GM12892 (cell line): Measurements from ENCODE around the gene PDCD1.

Source experiments
- DNase-seq: peaks from one replicate; pipeline ENCODE4 v3.0.0; 2011; ENCODE audit not compliant: insufficient read length
- FAIRE-seq: peaks from 2 replicates; lab custom pipeline; 2011; peaks lifted over from hg19 to GRCh38; lab: Jason Lieb, UNC
- POLR2A ChIP-seq: IDR thresholded peaks from 2 replicates; pipeline ENCODE4 v1.6.1; 2011; ENCODE audit warnings: low read depth, low read length, control low read depth
- POLR2AphosphoS5 ChIP-seq: IDR thresholded peaks from 2 replicates; pipeline ENCODE4 v1.6.1; 2011; ENCODE audit warnings: low read depth, low read length, control low read depth
- TAF1 ChIP-seq: IDR thresholded peaks from 2 replicates; pipeline ENCODE4 v1.6.1; 2011; ENCODE audit warnings: low read depth, mild to moderate bottlenecking, control low read depth, low read length, borderline replicate concordance

Gene PDCD1

DNA sequence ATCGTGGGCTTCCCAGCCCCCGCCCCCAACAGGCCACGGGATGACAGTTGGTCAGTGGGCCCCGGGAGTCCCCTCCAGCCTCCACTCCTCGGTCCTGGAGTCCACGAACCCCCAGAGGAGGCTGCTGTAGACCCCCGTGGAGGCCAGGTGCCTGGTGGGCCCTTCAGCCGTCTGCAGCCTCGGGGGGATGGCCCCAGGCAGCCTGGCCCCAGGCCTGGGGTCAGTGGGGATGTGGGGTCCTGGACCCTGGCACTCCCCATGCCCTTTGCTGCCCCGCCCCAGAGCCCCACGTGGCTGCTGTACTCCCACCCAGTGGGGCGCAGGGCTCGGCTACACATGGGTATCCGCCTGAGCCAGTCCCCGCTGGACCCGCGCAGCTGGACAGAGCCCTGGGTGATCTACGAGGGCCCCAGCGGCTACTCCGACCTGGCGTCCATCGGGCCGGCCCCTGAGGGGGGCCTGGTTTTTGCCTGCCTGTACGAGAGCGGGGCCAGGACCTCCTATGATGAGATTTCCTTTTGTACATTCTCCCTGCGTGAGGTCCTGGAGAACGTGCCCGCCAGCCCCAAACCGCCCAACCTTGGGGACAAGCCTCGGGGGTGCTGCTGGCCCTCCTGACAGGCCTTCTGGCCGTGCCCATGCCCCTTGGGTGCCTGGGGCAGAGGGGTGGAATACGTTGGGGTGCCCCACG is 42.1 kb downstream of the PDCD1 start:
- TF ChIP-seq POLR2AphosphoS5 (no peak), POLR2A (no peak), TAF1 (no peak)
- no peak for FAIRE-seq
- DNase-seq: peak; percentile 22

DNA sequence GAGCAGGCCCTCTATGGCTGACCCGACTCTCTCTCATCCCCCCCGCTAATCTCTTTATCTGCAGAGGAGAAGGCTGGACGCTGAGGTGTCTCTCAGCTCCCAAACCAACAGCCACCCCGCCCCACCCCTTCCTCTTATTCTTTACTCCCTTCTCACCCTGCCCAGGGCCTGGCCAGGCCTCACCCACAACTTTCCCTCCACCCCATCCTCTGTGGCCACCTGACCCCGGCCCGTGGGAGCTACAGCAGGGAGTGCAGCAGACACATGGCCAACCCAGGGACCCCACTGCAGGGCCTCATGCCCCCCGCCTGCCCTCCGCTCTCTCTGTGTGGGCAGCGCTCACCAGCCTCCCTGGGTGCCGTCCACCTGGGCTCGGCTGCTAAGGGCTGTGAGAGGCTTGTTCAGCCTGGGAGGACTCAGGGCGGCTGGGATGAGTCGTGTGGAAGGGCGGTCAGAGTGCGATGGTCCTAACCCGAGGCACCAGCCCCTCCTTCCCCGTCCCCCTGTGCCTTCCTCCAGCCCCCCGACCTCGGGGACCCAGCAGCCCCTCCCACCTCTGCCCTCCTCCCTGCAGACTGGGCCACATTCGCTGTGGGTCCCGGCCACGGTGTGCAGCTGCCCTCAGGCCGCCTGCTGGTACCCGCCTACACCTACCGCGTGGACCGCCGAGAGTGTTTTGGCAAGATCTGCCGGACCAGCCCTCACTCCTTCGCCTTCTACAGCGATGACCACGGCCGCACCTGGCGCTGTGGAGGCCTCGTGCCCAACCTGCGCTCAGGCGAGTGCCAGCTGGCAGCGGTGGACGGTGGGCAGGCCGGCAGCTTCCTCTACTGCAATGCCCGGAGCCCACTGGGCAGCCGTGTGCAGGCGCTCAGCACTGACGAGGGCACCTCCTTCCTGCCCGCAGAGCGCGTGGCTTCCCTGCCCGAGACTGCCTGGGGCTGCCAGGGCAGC is 42.9 kb downstream of the PDCD1 start:
- TF ChIP-seq POLR2A: no peak
- TF ChIP-seq TAF1: no peak
- no peak for TF ChIP-seq POLR2AphosphoS5
- DNase-seq (peak; percentile 20), FAIRE-seq (no peak)

DNA sequence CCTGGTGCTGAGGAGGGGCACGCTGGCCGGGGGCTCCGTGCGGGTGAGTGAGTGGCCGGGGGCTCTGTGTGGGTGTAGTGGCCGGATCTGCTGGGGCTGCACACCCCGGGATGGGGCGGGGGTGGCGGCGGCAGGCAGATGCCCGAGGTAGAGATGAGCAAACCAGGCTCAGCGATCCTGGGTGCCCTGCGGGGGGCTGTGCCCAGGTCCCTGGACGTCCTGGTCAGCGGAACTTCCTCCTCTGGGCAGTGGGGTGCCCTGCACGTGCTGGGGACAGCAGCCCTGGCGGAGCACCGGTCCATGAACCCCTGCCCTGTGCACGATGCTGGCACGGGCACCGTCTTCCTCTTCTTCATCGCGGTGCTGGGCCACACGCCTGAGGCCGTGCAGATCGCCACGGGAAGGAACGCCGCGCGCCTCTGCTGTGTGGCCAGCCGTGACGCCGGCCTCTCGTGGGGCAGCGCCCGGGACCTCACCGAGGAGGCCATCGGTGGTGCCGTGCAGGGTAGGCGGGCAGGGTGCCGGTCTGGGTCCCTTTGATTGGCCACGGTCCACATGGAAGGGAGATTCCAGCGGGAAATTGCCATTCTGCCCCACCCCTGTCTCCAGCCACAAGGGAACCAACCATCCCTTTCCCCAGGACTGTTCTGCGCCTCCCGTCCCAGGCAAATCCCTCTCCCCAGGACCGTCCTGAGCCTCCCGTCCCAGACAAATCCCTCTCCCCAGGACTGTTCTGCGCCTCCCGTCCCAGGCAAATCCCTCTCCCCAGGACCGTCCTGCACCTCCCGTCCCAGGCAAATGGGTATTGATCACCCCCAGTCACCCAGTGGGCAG is 43.8 kb downstream of the PDCD1 start:
- FAIRE-seq (no peak), DNase-seq (no peak)
- TF ChIP-seq TAF1: no peak
- no peak for TF ChIP-seq POLR2AphosphoS5
- TF ChIP-seq POLR2A: no peak

DNA sequence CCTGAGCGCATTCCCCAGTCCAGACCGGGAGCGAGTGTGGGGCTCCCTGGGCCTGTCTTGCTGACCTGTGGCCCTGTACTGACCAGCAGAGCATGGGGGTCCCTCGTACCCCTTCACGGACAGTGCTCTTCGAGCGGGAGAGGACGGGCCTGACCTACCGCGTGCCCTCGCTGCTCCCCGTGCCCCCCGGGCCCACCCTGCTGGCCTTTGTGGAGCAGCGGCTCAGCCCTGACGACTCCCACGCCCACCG is 44.4 kb downstream of the PDCD1 start:
- DNase-seq (peak; percentile 23), FAIRE-seq (no peak)
- no peak for TF ChIP-seq TAF1

DNA sequence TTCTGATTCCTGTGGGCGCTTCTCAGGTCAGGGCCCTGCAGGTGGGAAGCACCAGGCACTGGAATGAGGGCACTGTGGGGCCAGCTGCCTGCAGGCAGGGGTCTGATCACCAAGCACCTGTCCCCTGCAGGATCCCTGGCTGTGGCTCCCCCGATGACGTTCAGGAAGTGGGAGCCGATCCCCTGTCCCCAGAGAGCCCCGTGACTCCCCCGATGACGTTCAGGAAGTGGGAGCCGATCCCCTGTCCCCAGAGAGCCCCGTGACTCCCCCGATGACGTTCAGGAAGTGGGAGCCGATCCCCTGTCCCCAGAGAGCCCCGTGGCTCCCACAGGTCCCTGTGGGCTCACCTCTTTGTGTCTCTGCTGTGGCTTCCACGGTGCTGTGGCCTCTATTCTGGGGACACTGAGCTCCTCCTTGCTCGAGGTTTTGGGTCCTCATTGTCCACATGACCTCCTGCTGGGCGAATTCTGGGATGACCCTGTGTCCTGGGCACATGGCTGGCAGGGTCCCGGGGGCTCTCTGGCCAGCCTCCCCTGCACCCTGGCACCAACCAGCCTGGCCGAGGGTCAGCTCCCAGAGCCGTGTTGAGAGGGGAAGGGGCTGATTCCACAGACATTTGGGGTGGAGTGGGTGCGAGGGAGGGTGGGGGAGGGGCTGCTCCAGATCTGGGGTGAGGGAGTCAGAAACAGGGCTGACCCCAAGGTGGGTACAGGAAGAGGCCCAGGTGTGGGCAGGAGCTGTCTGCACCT is 44.9 kb downstream of the PDCD1 start:
- no peak for TF ChIP-seq POLR2A
- TF ChIP-seq TAF1: no peak
- TF ChIP-seq POLR2AphosphoS5: no peak
- FAIRE-seq (no peak), DNase-seq (peak; percentile 32)

DNA sequence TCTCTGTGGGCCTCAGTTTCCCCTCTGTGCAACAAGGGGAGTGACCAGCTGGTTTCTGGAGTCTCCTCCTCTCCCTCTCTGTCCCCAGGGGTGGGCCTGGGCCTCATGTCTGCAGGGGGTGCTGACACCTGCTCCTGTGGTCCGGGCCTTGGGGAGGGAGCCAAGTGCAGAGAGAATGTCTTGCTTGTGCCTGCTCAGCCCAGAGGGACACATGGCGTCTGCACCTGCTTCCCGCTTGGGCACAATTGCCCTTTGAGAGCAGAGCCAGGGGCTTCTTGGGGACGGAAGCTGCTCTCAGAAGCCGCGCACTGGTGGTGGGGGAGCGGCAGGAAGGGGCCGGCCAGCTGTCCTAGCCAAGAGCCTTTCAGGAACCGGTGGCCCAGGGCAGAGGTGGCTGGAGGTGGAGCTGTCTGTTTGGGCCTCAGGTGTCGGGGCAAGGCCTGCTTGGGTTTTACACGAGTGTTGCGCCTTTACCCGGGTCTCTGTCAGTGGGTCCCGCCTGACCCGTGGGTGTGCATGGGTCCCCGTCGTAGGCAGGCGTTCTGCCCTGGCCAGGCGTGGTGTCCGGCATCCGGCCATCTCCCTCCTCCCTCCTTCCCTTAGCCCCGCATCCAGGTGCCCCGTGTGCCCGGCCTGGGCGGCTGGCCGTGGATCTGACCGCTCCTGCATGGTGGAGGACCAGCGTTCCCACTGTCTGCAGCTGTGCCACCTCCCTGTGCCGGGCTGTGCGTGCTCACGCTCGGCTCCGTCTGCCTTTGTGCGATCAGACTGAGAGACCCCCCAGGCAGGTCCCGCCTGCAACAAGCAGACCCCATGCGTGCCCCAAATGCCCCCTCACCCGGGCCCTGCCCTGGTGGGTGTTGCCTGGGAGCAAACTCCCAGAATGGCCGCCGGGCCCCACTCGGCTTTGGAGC is 45.7 kb downstream of the PDCD1 start:
- no peak for FAIRE-seq
- TF ChIP-seq TAF1 (no peak), POLR2AphosphoS5 (no peak), POLR2A (no peak)
- DNase-seq: peak; percentile 38

DNA sequence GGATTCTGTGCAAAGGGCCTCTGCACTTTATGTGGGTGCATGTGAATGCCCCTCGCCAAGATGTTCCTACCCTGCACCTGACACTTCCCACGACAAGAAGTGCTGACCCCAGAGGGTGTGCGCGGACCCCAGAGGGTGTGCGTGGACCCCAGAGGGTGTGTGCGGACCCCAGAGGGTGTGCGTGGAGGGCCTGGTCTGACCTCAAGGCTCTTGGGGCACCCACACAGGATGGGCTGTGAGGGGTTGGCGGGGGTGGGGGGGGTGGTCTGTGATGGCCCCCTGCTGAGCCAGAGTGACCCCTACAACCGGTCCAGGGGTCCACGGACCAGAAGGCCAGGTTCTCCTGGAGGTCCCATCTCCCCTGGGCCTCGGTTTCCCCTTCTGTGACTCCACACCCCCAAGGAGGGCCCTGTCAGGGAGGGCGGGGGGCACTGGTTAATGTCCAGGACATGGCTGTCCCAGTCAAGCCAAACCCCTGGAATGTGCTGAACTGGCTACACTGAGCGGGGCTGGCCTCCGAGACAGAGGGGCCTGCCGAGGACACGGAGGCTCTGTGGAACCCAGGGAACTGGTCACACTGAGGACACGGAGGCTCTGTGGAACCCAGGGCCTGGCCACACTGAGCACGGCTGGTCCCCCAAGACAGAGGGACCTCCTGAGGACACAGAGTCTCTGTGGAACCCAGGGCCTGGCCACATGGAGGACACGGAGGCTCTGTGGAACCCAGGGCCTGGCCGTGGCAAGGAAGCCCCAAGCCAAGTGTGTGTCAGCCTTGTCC is 46.6 kb downstream of the PDCD1 start:
- no peak for DNase-seq
- no peak for FAIRE-seq
- TF ChIP-seq POLR2AphosphoS5 (no peak), TAF1 (no peak), POLR2A (no peak)

DNA sequence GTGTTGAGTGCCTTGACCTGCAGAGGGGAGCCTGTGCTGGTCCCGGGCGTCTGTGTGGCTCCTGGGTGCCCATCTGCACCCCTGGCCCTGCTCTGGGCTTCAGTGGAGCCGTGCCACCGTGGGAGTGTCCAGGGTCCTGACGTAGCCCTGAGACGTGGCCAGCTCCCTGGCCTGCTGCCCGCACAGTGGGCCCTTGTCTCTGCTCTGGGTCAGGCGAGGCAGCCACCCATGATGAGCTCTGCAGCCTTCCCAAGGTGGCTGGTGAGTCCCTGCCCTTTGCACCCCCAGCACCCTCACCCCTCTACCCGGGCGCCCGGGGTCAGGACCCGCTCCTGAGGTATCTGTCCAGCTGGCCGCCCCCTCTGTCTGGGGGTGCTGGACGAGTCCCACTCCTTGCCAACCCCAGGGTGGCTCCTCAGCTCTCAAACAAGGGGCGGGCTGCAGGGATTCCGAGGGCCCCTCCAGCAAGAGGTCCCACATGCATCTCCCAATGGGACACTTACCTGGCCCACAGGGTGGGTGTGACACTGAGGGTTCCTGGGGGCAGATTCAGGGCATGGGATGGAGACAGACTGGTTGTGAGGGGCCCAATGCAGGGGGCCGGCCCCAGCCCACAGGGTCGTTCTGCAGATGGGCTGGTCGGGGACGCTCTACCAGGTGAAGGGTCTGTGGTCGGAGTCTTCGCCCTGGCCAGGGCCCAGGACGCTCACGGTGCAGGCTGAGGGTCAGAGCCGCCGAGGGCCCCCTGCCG is 47.3 kb downstream of the PDCD1 start:
- DNase-seq (no peak), FAIRE-seq (no peak)
- TF ChIP-seq POLR2AphosphoS5 (no peak), POLR2A (no peak), TAF1 (no peak)
